ENCODE data around the gene TCERG1L. TPM values are rescaled to one million over a fixed set of nuclear protein-coding genes. Genes with fewer than 3 reads are reported as not detected.
"Not testable (repeated sequence)": the region's sequence is repeated elsewhere in the genome, so short reads cannot be mapped to it uniquely, and the experiment has no call there.

Gene TCERG1L
- total RNA-seq, 1 donor from 2014 or later, result 0.05 TPM

GRCh38 chr10:131082991-131083481, 228.5 kb downstream of the TCERG1L start:
- DNase-seq (ENCODE audit: low spot score), result no peak
- H3K4me1 Mint-ChIP-seq (ENCODE audit: low read depth), result peaks cover 9% of the 10 kb centered on the region
- no peaks in the 10 kb centered on the region for H3K36me3 Mint-ChIP-seq (ENCODE audit: low read depth)
- no peaks in the 10 kb centered on the region for H3K27me3 Mint-ChIP-seq (ENCODE audit: insufficient read depth)
- H3K4me3 Mint-ChIP-seq, result no peak overlapping the region
- intact Hi-C loops (cut with micrococcal nuclease), result no loop called here
- no peak overlapping the region for H3K27ac Mint-ChIP-seq
- no peaks in the 10 kb centered on the region for H3K9me3 Mint-ChIP-seq

GRCh38 chr10:131082201-131082850, 229.2 kb downstream of the TCERG1L start:
- no peak for DNase-seq (ENCODE audit: low spot score)
- H3K36me3 Mint-ChIP-seq (ENCODE audit: low read depth), result no peaks in the 10 kb centered on the region
- intact Hi-C loops (cut with micrococcal nuclease), result no loop called here
- H3K27ac Mint-ChIP-seq, result no peak overlapping the region
- H3K4me1 Mint-ChIP-seq (ENCODE audit: low read depth), result peaks cover 9% of the 10 kb centered on the region
- no peaks in the 10 kb centered on the region for H3K9me3 Mint-ChIP-seq
- H3K27me3 Mint-ChIP-seq (ENCODE audit: insufficient read depth), result no peaks in the 10 kb centered on the region
- H3K4me3 Mint-ChIP-seq, result no peak overlapping the region

GRCh38 chr10:131081786-131082185, 229.7 kb downstream of the TCERG1L start:
- intact Hi-C loops (cut with micrococcal nuclease), result no loop called here
- Mint-ChIP-seq H3K27ac (peak overlapping the region; percentile 68), H3K9me3 (no peaks in the 10 kb centered on the region), H3K4me1 (ENCODE audit: low read depth) (peaks cover 9% of the 10 kb centered on the region), H3K4me3 (no peak overlapping the region), H3K36me3 (ENCODE audit: low read depth) (no peaks in the 10 kb centered on the region), H3K27me3 (ENCODE audit: insufficient read depth) (no peaks in the 10 kb centered on the region)
- DNase-seq (ENCODE audit: low spot score), result no peak

GRCh38 chr10:131081376-131081775, 230.1 kb downstream of the TCERG1L start:
- H3K9me3 Mint-ChIP-seq, result no peaks in the 10 kb centered on the region
- H3K4me3 Mint-ChIP-seq, result no peak overlapping the region
- no peaks in the 10 kb centered on the region for H3K36me3 Mint-ChIP-seq (ENCODE audit: low read depth)
- H3K27me3 Mint-ChIP-seq (ENCODE audit: insufficient read depth), result no peaks in the 10 kb centered on the region
- DNase-seq (ENCODE audit: low spot score), result peak; percentile 7
- H3K27ac Mint-ChIP-seq, result peak overlapping the region; percentile 68
- intact Hi-C loops (cut with micrococcal nuclease), result no loop called here
- peaks cover 9% of the 10 kb centered on the region for H3K4me1 Mint-ChIP-seq (ENCODE audit: low read depth)

GRCh38 chr10:131080571-131080970, 230.9 kb downstream of the TCERG1L start:
- no peaks in the 10 kb centered on the region for H3K36me3 Mint-ChIP-seq (ENCODE audit: low read depth)
- H3K27me3 Mint-ChIP-seq (ENCODE audit: insufficient read depth), result no peaks in the 10 kb centered on the region
- H3K4me3 Mint-ChIP-seq, result no peak overlapping the region
- no peak overlapping the region for H3K27ac Mint-ChIP-seq
- H3K9me3 Mint-ChIP-seq, result no peaks in the 10 kb centered on the region
- intact Hi-C loops (cut with micrococcal nuclease), result no loop called here
- peaks cover 9% of the 10 kb centered on the region for H3K4me1 Mint-ChIP-seq (ENCODE audit: low read depth)
- DNase-seq (ENCODE audit: low spot score), result no peak

- intact Hi-C loops (cut with micrococcal nuclease), result no loop called here
- Mint-ChIP-seq H3K4me3 (no peak overlapping the region), H3K4me1 (ENCODE audit: low read depth) (peaks cover 9% of the 10 kb centered on the region), H3K36me3 (ENCODE audit: low read depth) (no peaks in the 10 kb centered on the region), H3K27me3 (ENCODE audit: insufficient read depth) (no peaks in the 10 kb centered on the region), H3K9me3 (no peaks in the 10 kb centered on the region), H3K27ac (no peak overlapping the region)
- DNase-seq (ENCODE audit: low spot score), result no peak
Measured at GRCh38 chr10:131079314-131079713, 232.2 kb downstream of the TCERG1L start.

GRCh38 chr10:131078882-131079280, 232.6 kb downstream of the TCERG1L start:
- H3K9me3 Mint-ChIP-seq; H3K4me1 Mint-ChIP-seq (ENCODE audit: low read depth); H3K4me3 Mint-ChIP-seq; H3K27me3 Mint-ChIP-seq (ENCODE audit: insufficient read depth); H3K36me3 Mint-ChIP-seq (ENCODE audit: low read depth); intact Hi-C loops (cut with micrococcal nuclease); H3K27ac Mint-ChIP-seq; DNase-seq (ENCODE audit: low spot score): not testable (repeated sequence)

- Mint-ChIP-seq H3K9me3 (no peaks in the 10 kb centered on the region), H3K4me1 (ENCODE audit: low read depth) (peaks cover 9% of the 10 kb centered on the region), H3K36me3 (ENCODE audit: low read depth) (no peaks in the 10 kb centered on the region), H3K4me3 (no peak overlapping the region), H3K27me3 (ENCODE audit: insufficient read depth) (no peaks in the 10 kb centered on the region), H3K27ac (no peak overlapping the region)
- no peak for DNase-seq (ENCODE audit: low spot score)
- intact Hi-C loops (cut with micrococcal nuclease), result no loop called here
Measured at GRCh38 chr10:131078131-131078881, 233.2 kb downstream of the TCERG1L start.

- DNase-seq (ENCODE audit: low spot score), result no peak
- Mint-ChIP-seq H3K27me3 (ENCODE audit: insufficient read depth) (no peaks in the 10 kb centered on the region), H3K9me3 (no peaks in the 10 kb centered on the region), H3K27ac (no peak overlapping the region), H3K36me3 (ENCODE audit: low read depth) (no peaks in the 10 kb centered on the region), H3K4me1 (ENCODE audit: low read depth) (peaks cover 9% of the 10 kb centered on the region), H3K4me3 (no peak overlapping the region)
- intact Hi-C loops (cut with micrococcal nuclease), result no loop called here
Measured at GRCh38 chr10:131077724-131078123, 233.8 kb downstream of the TCERG1L start.

- no peaks in the 10 kb centered on the region for H3K36me3 Mint-ChIP-seq (ENCODE audit: low read depth)
- H3K4me3 Mint-ChIP-seq, result no peak overlapping the region
- no peaks in the 10 kb centered on the region for H3K9me3 Mint-ChIP-seq
- H3K4me1 Mint-ChIP-seq (ENCODE audit: low read depth), result peaks cover 9% of the 10 kb centered on the region
- no peak overlapping the region for H3K27ac Mint-ChIP-seq
- intact Hi-C loops (cut with micrococcal nuclease), result no loop called here
- H3K27me3 Mint-ChIP-seq (ENCODE audit: insufficient read depth), result no peaks in the 10 kb centered on the region
- no peak for DNase-seq (ENCODE audit: low spot score)
Measured at GRCh38 chr10:131077031-131077430, 234.5 kb downstream of the TCERG1L start.

GRCh38 chr10:131076356-131076755, 235.2 kb downstream of the TCERG1L start:
- Mint-ChIP-seq H3K36me3 (ENCODE audit: low read depth) (no peaks in the 10 kb centered on the region), H3K27me3 (ENCODE audit: insufficient read depth) (no peaks in the 10 kb centered on the region), H3K4me3 (no peak overlapping the region), H3K4me1 (ENCODE audit: low read depth) (peaks cover 5% of the 10 kb centered on the region), H3K27ac (no peak overlapping the region), H3K9me3 (no peaks in the 10 kb centered on the region)
- intact Hi-C loops (cut with micrococcal nuclease), result no loop called here
- no peak for DNase-seq (ENCODE audit: low spot score)

- intact Hi-C loops (cut with micrococcal nuclease), result no loop called here
- DNase-seq (ENCODE audit: low spot score), result no peak
- Mint-ChIP-seq H3K9me3 (no peaks in the 10 kb centered on the region), H3K4me1 (ENCODE audit: low read depth) (no peaks in the 10 kb centered on the region), H3K27me3 (ENCODE audit: insufficient read depth) (no peaks in the 10 kb centered on the region), H3K27ac (no peak overlapping the region), H3K36me3 (ENCODE audit: low read depth) (no peaks in the 10 kb centered on the region), H3K4me3 (no peak overlapping the region)
Measured at GRCh38 chr10:131075218-131075770, 236.2 kb downstream of the TCERG1L start.

- Mint-ChIP-seq H3K27ac (no peak overlapping the region), H3K4me3 (no peak overlapping the region), H3K9me3 (no peaks in the 10 kb centered on the region), H3K36me3 (ENCODE audit: low read depth) (no peaks in the 10 kb centered on the region), H3K4me1 (ENCODE audit: low read depth) (no peaks in the 10 kb centered on the region), H3K27me3 (ENCODE audit: insufficient read depth) (no peaks in the 10 kb centered on the region)
- intact Hi-C loops (cut with micrococcal nuclease), result no loop called here
- DNase-seq (ENCODE audit: low spot score), result no peak
Measured at GRCh38 chr10:131074682-131075081, 236.8 kb downstream of the TCERG1L start.

Measured in activated T-helper 1 cell treated with anti-CD3 and anti-CD28 coated beads, Interleukin-12 subunit alpha, Interleukin-12 subunit beta, Interleukin-2, Interleukin-4 antibody, amounts not matched to agents 30 ng/mL and 10 ng/mL and 1 ng/mL, durations not matched to agents 14 hours and 24 hours and 36 hours (primary cell).